Muscle layer of duodenum (tissue), 2 donors: ENCODE results near the gene SCML1.
A peak's percentile ranks its signal among the peaks of the same experiment; 100 is the strongest.

Experiments used
- H3K27ac ChIP-seq: one replicate; pipeline ENCODE4 v1.7.0; 2013; ENCODE audit warnings: mild to moderate bottlenecking, low read length
- H3K27me3 ChIP-seq: one replicate; pipeline ENCODE4 v1.7.0; 2013; ENCODE audit warnings: low read depth, mild to moderate bottlenecking, control low read depth, low read length
- H3K36me3 ChIP-seq, 2 donors: one replicate each; pipeline ENCODE4 v1.7.0; 2013; ENCODE audit warnings: low read length in 2 of 2, control low read depth in 1 of 2, mild to moderate bottlenecking in 1 of 2; ENCODE audit not compliant: insufficient read depth in 2 of 2, control insufficient read depth in 1 of 2
- H3K4me1 ChIP-seq, 2 donors: one replicate each; pipeline ENCODE4 v1.7.0; 2013; ENCODE audit warnings: low read length in 2 of 2, mild to moderate bottlenecking in 2 of 2, control low read depth in 1 of 2, moderate library complexity in 1 of 2; ENCODE audit not compliant: insufficient read depth in 2 of 2, control insufficient read depth in 1 of 2
- H3K4me3 ChIP-seq, 2 donors: one replicate each; pipeline ENCODE4 v1.7.0; 2013; ENCODE audit warnings: low read length in 2 of 2, low read depth in 1 of 2, mild to moderate bottlenecking in 1 of 2
- H3K9me3 ChIP-seq, 2 donors: one replicate each; pipeline ENCODE4 v1.7.0; 2013; ENCODE audit warnings: low read length in 2 of 2, control low read depth in 1 of 2, mild to moderate bottlenecking in 1 of 2; ENCODE audit not compliant: control insufficient read depth in 1 of 2
- donor health status: healthy.

Gene SCML1

GRCh38 chrX:17713288-17713687 is 24.0 kb upstream of the SCML1 start:
- no peak overlapping the region for H3K27ac ChIP-seq
- H3K27me3 ChIP-seq = no peaks in the 10 kb centered on the region
- H3K9me3 ChIP-seq = no peaks in the 10 kb centered on the region
- no peaks in the 10 kb centered on the region for H3K36me3 ChIP-seq
- H3K4me1 ChIP-seq = no peaks in the 10 kb centered on the region
- no peak overlapping the region for H3K4me3 ChIP-seq

DNA sequence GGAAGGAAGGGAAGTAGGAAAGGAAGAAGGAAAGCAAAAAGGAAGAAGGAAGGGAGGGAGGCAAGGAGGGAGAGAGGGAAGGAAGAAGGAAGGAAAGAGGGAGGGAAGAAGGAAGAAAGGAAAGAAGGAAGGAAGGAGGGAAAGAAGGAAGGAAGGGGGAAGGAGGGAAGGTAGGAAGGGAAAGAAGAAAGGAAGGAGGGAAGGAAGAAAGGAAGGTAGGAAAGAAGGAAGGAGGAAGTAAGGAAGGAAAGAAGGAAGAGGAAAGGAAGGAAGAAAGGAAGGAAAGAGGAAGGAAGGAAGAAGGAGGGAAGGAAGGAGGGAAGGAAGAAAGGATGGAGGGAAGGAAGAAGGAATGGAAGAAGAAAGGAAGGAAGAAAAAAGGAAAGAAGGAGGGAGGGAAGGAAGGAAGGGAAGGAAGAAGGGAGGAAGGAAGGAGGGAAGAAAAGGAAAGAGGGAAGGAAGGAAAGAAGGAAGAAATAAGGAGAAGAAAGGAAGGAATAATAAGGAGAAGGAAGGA is 18.6 kb upstream of the SCML1 start:
- H3K4me1 ChIP-seq = no peaks in the 10 kb centered on the region
- H3K9me3 ChIP-seq = no peaks in the 10 kb centered on the region
- H3K4me3 ChIP-seq = no peak overlapping the region
- H3K27ac ChIP-seq = no peak overlapping the region
- no peaks in the 10 kb centered on the region for H3K36me3 ChIP-seq
- H3K27me3 ChIP-seq = no peaks in the 10 kb centered on the region

DNA sequence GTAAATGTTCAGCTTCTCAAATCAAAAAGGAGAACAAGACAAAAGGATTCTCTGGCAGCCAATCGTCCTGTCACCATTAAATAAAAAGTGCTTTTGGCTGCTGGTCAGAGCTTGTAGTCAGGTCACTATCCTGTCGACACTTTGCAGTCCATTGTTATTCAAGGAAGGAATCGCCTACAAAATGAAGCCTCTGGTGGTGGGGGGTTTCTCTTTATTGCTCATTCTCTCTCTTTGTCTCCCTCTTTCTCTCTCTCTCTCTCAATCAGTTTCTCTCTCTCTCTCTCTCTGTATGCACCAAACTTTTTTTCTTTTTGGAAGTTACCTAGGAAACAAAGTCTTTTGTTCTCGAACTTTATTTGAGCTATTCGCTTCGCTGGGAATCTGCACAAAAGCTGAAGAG is 17.6 kb upstream of the SCML1 start:
- Histone ChIP-seq H3K27ac (no peak overlapping the region), H3K9me3 (no peaks in the 10 kb centered on the region), H3K27me3 (no peaks in the 10 kb centered on the region), H3K36me3 (no peaks in the 10 kb centered on the region), H3K4me3 (no peak overlapping the region), H3K4me1 (no peaks in the 10 kb centered on the region)

DNA sequence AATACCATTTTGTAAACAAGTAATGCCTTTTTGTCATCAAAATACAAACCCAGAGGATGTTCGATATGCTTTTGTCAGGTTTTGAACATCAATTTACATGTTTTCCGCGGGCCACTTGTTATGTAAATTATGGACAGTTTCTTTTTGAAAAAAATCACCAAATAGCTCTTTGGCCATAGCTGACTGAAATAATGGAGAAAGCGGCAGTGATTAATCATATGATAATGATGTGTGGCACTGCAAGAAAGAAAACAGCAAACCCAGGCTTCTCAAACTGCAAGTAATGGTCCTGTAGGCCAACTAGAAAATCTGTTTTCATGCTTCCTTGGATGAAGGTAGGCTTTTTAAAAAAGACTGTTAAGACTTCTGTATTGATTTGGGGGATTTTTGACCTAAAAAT is 15.6 kb upstream of the SCML1 start:
- no peak overlapping the region for H3K27ac ChIP-seq
- H3K4me1 ChIP-seq = no peaks in the 10 kb centered on the region
- no peaks in the 10 kb centered on the region for H3K27me3 ChIP-seq
- H3K9me3 ChIP-seq = no peaks in the 10 kb centered on the region
- peaks cover 0 to 10% of the 10 kb centered on the region in 2 donors for H3K36me3 ChIP-seq
- no peak overlapping the region for H3K4me3 ChIP-seq

DNA sequence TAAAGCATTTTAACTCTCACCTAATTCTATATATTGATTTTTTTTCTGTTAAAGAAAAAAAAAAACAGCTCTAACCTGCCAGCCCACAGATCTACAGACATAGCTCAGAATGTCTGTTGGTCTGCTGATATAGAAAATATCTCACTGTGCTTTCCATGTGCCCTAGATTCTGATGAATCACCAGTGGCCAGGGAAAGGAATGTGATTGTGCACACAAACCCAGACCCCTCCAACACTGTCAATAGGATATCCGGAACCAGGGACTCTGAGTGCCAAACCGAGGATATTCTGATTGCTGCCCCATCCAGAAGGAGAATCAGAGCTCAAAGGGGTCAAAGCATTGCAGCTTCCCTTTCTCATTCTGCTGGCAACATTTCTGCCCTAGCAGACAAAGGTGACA is 12.1 kb upstream of the SCML1 start:
- Histone ChIP-seq H3K36me3 (peaks cover 0 to 22% of the 10 kb centered on the region in 2 donors), H3K4me1 (no peaks in the 10 kb centered on the region), H3K27me3 (no peaks in the 10 kb centered on the region), H3K9me3 (no peaks in the 10 kb centered on the region), H3K4me3 (no peak overlapping the region), H3K27ac (no peak overlapping the region)

DNA sequence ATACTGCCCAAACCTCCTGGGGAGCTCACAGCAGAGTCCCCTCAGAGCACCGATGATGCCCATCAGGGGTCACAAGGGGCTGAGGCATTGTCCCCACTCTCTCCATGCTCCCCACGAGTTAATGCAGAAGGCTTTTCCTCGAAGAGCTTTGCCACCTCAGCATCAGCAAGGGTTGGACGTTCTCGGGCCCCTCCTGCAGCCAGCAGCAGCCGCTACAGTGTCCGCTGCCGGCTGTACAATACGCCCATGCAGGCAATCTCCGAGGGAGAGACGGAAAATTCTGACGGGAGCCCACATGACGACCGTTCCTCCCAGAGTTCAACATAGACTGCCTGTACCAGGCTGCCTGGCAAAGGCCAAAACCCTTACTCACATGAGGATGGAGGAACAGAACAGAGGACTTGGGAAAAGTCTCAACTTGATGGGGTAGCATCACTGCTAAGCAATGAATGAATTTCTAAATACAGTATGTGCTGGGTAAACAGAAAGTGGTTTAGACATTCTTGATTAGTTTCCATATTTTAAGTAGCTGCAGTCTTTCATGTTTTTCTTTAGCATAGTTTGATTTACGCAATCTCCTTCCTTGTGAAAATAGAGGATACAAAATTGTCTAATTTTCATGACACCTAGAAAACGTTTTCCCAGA is 5.0 kb upstream of the SCML1 start:
- Histone ChIP-seq H3K27me3 (no peaks in the 10 kb centered on the region), H3K27ac (no peak overlapping the region), H3K9me3 (no peaks in the 10 kb centered on the region), H3K4me1 (no peaks in the 10 kb centered on the region), H3K36me3 (peaks cover 0 to 13% of the 10 kb centered on the region in 2 donors), H3K4me3 (no peak overlapping the region)

- Histone ChIP-seq H3K4me1 (no peaks in the 10 kb centered on the region), H3K27me3 (no peaks in the 10 kb centered on the region), H3K36me3 (no peaks in the 10 kb centered on the region), H3K4me3 (no peak overlapping the region), H3K9me3 (no peaks in the 10 kb centered on the region), H3K27ac (peak overlapping the region; percentile 31)
These were observed 1.9 kb upstream of the SCML1 start for GRCh38 chrX:17735406-17735805.

DNA sequence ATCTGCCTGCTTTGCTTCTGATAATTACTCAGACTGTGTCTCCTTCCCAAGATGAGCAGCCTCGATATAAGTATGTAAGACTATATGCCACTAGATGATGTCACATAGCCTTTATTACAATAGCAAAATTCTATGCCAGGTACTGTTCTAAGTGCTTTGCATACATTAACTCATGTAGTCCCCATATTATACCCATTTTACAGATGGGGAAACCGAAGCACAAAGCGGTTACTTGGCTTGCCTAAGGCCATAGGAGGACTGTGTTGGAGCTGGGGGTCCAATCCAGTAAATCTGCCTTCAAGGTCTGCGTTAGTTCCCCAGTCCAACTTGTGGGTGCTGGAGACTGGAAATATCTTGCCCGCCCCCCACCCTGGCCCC is 826 bp upstream of the SCML1 start:
- Histone ChIP-seq H3K4me3 (peak overlapping the region; percentile 37 to 50), H3K9me3 (no peaks in the 10 kb centered on the region), H3K27me3 (no peaks in the 10 kb centered on the region), H3K4me1 (no peaks in the 10 kb centered on the region), H3K36me3 (no peaks in the 10 kb centered on the region), H3K27ac (peak overlapping the region; percentile 79)

GRCh38 chrX:17737710-17737985 is 355 bp downstream of the SCML1 start:
- Histone ChIP-seq H3K4me1 (no peaks in the 10 kb centered on the region), H3K36me3 (no peaks in the 10 kb centered on the region), H3K27me3 (no peaks in the 10 kb centered on the region), H3K27ac (peak overlapping the region; percentile 94), H3K9me3 (no peaks in the 10 kb centered on the region), H3K4me3 (peak overlapping the region; percentile 65 to 76)

GRCh38 chrX:17737986-17738713 is 857 bp downstream of the SCML1 start:
- Histone ChIP-seq H3K4me1 (no peaks in the 10 kb centered on the region), H3K4me3 (peak overlapping the region; percentile 65 to 76), H3K27ac (peak overlapping the region; percentile 94), H3K36me3 (no peaks in the 10 kb centered on the region), H3K9me3 (no peaks in the 10 kb centered on the region), H3K27me3 (no peaks in the 10 kb centered on the region)

GRCh38 chrX:17738737-17739535 is 1.6 kb downstream of the SCML1 start:
- Histone ChIP-seq H3K4me1 (no peaks in the 10 kb centered on the region), H3K4me3 (peak overlapping the region; percentile 65 to 76), H3K36me3 (no peaks in the 10 kb centered on the region), H3K27me3 (no peaks in the 10 kb centered on the region), H3K27ac (peak overlapping the region; percentile 80), H3K9me3 (no peaks in the 10 kb centered on the region)
